OCI-LY1 (cell line): ENCODE results near the gene ARL3.

Experiments used
- EZH2 ChIP-seq: fragments of 200-600 bp; sonication (generic), shearing (Covaris generic); IDR thresholded peaks from 2 replicates; pipeline ENCODE4 v1.8.0; 2017; ENCODE audit warnings: borderline replicate concordance, mixed run types, mild to moderate bottlenecking, antibody characterized with exemption, low read length, moderate library complexity, mixed read lengths
- TF ChIP-seq, protein P1 (sequence below): fragments of 200-600 bp; sonication (generic), shearing (Covaris generic); IDR thresholded peaks from 2 replicates; pipeline ENCODE4 v1.5.1; 2017; ENCODE audit warnings: mild to moderate bottlenecking, antibody characterized with exemption, low read length, moderate library complexity, mixed read lengths

DNA sequence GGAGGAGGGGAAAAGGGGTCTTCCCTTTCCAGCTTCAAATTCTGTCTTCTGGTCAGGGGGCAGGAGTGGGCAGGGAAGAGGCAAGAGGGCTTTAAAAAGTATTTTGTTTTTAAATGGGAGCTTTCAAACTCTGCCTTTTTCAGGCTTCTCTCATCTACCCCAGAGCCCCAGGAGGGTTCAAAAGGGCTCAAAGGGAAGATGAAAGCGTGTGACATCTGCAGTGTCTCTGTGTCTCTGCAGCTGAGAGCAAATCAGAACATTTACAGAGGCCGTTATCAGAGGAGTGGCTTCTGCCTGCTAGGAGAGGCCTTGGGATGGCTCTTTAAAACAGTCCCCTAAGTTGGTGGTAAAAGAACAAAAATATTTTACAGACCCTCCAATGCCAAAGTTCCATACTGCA lies 39.6 kb downstream of the ARL3 start:
- TF ChIP-seq, protein P1, sequence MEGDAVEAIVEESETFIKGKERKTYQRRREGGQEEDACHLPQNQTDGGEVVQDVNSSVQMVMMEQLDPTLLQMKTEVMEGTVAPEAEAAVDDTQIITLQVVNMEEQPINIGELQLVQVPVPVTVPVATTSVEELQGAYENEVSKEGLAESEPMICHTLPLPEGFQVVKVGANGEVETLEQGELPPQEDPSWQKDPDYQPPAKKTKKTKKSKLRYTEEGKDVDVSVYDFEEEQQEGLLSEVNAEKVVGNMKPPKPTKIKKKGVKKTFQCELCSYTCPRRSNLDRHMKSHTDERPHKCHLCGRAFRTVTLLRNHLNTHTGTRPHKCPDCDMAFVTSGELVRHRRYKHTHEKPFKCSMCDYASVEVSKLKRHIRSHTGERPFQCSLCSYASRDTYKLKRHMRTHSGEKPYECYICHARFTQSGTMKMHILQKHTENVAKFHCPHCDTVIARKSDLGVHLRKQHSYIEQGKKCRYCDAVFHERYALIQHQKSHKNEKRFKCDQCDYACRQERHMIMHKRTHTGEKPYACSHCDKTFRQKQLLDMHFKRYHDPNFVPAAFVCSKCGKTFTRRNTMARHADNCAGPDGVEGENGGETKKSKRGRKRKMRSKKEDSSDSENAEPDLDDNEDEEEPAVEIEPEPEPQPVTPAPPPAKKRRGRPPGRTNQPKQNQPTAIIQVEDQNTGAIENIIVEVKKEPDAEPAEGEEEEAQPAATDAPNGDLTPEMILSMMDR: no peak
- TF ChIP-seq EZH2: no peak
